Measurements from ENCODE around the gene MAPK8.

Gene MAPK8

GRCh38 chr10:48470115-48470892, 163.8 kb downstream of the MAPK8 start:
- in situ Hi-C loops (cut with MboI; ENCODE audit: low sequenced_read_pairs, unreplicated experiment): no loop called here
- no peak for TF ChIP-seq CTCF (IDR thresholded peaks at IDR 0.05; ENCODE audit: borderline replicate concordance, control extremely low read depth, extremely low read depth, insufficient read depth, missing control alignments)
- no peak for DNase-seq (ENCODE audit: low spot score)

GRCh38 chr10:48470893-48471805, 164.7 kb downstream of the MAPK8 start:
- in situ Hi-C loops (cut with MboI; ENCODE audit: low sequenced_read_pairs, unreplicated experiment): no loop called here
- TF ChIP-seq CTCF (IDR thresholded peaks at IDR 0.05; ENCODE audit: borderline replicate concordance, control extremely low read depth, extremely low read depth, insufficient read depth, missing control alignments): no peak
- DNase-seq (ENCODE audit: low spot score): no peak

GRCh38 chr10:48472501-48473069, 166.1 kb downstream of the MAPK8 start:
- no peak for DNase-seq (ENCODE audit: low spot score)
- in situ Hi-C loops (cut with MboI; ENCODE audit: low sequenced_read_pairs, unreplicated experiment): no loop called here
- TF ChIP-seq CTCF (IDR thresholded peaks at IDR 0.05; ENCODE audit: borderline replicate concordance, control extremely low read depth, extremely low read depth, insufficient read depth, missing control alignments): no peak

GRCh38 chr10:48473704-48474103, 167.2 kb downstream of the MAPK8 start:
- TF ChIP-seq CTCF (IDR thresholded peaks at IDR 0.05; ENCODE audit: borderline replicate concordance, control extremely low read depth, extremely low read depth, insufficient read depth, missing control alignments): no peak
- DNase-seq (ENCODE audit: low spot score): no peak
- in situ Hi-C loops (cut with MboI; ENCODE audit: low sequenced_read_pairs, unreplicated experiment): no loop called here

GRCh38 chr10:48474765-48475365, 168.4 kb downstream of the MAPK8 start:
- no peak for TF ChIP-seq CTCF (IDR thresholded peaks at IDR 0.05; ENCODE audit: borderline replicate concordance, control extremely low read depth, extremely low read depth, insufficient read depth, missing control alignments)
- no peak for DNase-seq (ENCODE audit: low spot score)
- in situ Hi-C loops (cut with MboI; ENCODE audit: low sequenced_read_pairs, unreplicated experiment): no loop called here

GRCh38 chr10:48475943-48476278, 169.4 kb downstream of the MAPK8 start:
- in situ Hi-C loops (cut with MboI; ENCODE audit: low sequenced_read_pairs, unreplicated experiment): no loop called here
- no peak for DNase-seq (ENCODE audit: low spot score)
- TF ChIP-seq CTCF (IDR thresholded peaks at IDR 0.05; ENCODE audit: borderline replicate concordance, control extremely low read depth, extremely low read depth, insufficient read depth, missing control alignments): no peak
